Pancreas (tissue), 10 donors: ENCODE measurements around the gene LMF1. TPM values are rescaled to one million over a fixed set of nuclear protein-coding genes. Genes with fewer than 3 reads are reported as not detected.

Source experiments
- ATAC-seq, 4 donors: fragments of 200-7000 bp; cut with Tn5 transposase; one replicate each; pipeline versions ENCODE4 v1.8.0 to v1.9.1; 2020; ENCODE audit warnings: mild to moderate bottlenecking in 4 of 4, moderate library complexity in 4 of 4
- DNase-seq, 6 donors: peaks; one replicate each; pipeline ENCODE4 v3.0.0-alpha.2; 2020
- FAIRE-seq: peaks from 2 replicates; lab custom pipeline; 2012; peaks lifted over from hg19 to GRCh38; lab: Jason Lieb, UNC
- H3K27ac ChIP-seq, 4 donors: fragments of 200-600 bp; sonication (generic); 1 replicate in 3 of 4; 2 replicates in 1 of 4; pipeline versions ENCODE4 v1.5.0 to v1.8.0; 2020
- H3K27me3 ChIP-seq, 4 donors: fragments of 200-600 bp; one replicate each; pipeline ENCODE4 v1.8.0; 2021
- H3K36me3 ChIP-seq, 3 donors: fragments of 200-600 bp; sonication (generic) in 1 of 3; one replicate each; pipeline versions ENCODE4 v1.5.0 to v1.8.0; 2020 to 2021
- H3K4me1 ChIP-seq, 3 donors: fragments of 200-600 bp; one replicate each; pipeline ENCODE4 v1.8.0; 2021
- H3K4me3 ChIP-seq, 4 donors: fragments of 200-600 bp; sonication (generic) in 2 of 4; one replicate each; pipeline versions ENCODE4 v1.5.0 to v1.8.0; 2020 to 2021
- H3K9me3 ChIP-seq, 4 donors: fragments of 200-600 bp; one replicate each; pipeline ENCODE4 v1.8.0; 2021
- WGBS, 2 donors: extraction: QIAGEN DNeasy Blood & Tissue Kit; methylation state at CpG; one replicate each; pipeline ENCODE4 v1.1.7; 2013; 5-methylcytosine and 5-hydroxymethylcytosine counted together
- intact Hi-C, 3 donors: fragments of 100-400 bp; cut with DNase I; formaldehyde crosslinking; loops; one replicate each; pipeline versions ENCODE4 v1.11.1 to v1.14.2; 2022
- polyA plus RNA-seq, 2 donors: library from polyadenylated mRNA; stranded (reverse); fragments of 200-250 nt; gene quantifications; one replicate each; pipeline ENCODE4 v1.2.3, GENCODE V29; 2013
- total RNA-seq, 6 donors: library from RNA; stranded (reverse); fragmentation: NEBNext Ultra II Directional in 4 of 6; extraction: Animal tissue kit (Norgen Biotek cat#: 25700) in 4 of 6; gene quantifications; one replicate each; pipeline versions ENCODE4 v1.2.1 to v1.2.4, GENCODE V29; 2021 to 2023
- TF ChIP-seq, protein P1 (sequence below), 4 donors: fragments of 200-600 bp; sonication (generic) in 3 of 4; IDR thresholded peaks; one replicate each; pipeline versions ENCODE4 v1.5.0 to v1.8.0; 2021; ENCODE audit warnings: antibody characterized with exemption in 4 of 4
- donor health status: healthy with polysubstance abuse.
- donor health status: DM: no; HTN: no; CAD: no; lungs with moderate emphysema.
- donor health status: DM: no; HTN: no; CAD: no.
- donor health status: control.
- donor health status: control.
- donor health status: Bipolar disorder and iron deficiency.
- donor health status: DM: yes; HTN: yes; CAD: no.
- donor health status: DM: no; HTN: no; CAD: no.
- donor health status: DM: no; HTN: no; CAD: no.
- donor health status: DM: yes; HTN: yes; CAD: no.

Gene LMF1
- total and polyA plus RNA-seq, 8 donors, result 9.3 to 64.6 (median 15.7) TPM

DNA sequence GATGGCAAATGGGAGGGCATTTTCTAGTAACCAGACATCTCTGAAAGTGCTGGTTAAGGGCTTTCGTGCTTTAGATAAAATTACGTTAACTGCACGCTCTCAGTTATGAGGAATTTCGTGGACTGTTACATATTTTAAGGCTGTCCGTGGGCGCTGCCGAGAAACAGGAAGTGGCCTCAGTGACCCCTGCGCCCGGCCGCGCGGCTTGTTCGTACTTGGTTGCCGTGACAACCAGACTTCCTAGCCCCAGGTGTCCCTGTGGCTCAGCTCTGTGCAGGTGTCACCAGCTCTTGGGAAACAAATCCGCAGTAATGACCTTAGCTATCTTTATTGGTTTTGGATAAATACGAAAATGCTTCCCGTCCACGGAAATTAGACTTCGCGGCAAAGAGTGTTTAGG, 52.7 kb downstream of the LMF1 start:
- 78 to 84% methylated on average over 20 of the region's 20 CpGs for WGBS, 2 donors
- Histone ChIP-seq H3K4me3 (no peak overlapping the region), H3K27me3 (no peaks in the 10 kb centered on the region), H3K27ac (no peak overlapping the region), H3K4me1 (peaks cover 0 to 4% (median 0%) of the 10 kb centered on the region in 3 donors), H3K9me3 (no peaks in the 10 kb centered on the region), H3K36me3 (no peaks in the 10 kb centered on the region)
- intact Hi-C loops, result no loop called here
- TF ChIP-seq, protein P1, sequence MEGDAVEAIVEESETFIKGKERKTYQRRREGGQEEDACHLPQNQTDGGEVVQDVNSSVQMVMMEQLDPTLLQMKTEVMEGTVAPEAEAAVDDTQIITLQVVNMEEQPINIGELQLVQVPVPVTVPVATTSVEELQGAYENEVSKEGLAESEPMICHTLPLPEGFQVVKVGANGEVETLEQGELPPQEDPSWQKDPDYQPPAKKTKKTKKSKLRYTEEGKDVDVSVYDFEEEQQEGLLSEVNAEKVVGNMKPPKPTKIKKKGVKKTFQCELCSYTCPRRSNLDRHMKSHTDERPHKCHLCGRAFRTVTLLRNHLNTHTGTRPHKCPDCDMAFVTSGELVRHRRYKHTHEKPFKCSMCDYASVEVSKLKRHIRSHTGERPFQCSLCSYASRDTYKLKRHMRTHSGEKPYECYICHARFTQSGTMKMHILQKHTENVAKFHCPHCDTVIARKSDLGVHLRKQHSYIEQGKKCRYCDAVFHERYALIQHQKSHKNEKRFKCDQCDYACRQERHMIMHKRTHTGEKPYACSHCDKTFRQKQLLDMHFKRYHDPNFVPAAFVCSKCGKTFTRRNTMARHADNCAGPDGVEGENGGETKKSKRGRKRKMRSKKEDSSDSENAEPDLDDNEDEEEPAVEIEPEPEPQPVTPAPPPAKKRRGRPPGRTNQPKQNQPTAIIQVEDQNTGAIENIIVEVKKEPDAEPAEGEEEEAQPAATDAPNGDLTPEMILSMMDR (IDR thresholded peaks at IDR 0.05), result no peak
- DNase-seq (peak in 1 of 6 donors; percentile 25), FAIRE-seq (no peak), ATAC-seq (peak in 3 of 4 donors; percentile 12 to 46 (median 42))

DNA sequence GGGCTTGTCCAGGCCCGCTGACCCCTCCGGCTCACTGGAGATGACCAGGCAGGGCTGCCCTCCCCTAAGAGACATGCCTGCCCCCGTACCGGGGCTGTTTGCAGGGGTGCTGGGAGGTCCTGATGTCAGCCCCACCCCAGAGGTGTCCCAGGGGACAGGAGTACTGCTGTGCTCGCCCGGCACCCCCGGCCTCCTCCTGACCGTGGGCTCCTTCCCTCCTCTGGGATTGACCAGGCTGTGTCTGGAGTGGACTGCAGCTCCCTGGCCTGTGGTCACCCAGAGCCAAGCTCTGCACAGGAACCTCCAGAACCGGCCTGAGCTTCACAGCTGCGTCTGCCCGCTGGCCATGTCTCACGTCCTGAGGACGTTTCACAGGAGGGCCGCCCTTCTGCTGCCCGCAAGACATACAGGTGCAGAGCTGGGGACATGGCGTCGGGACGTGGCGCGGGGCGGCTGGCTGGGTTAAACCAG, 53.2 kb downstream of the LMF1 start:
- ATAC-seq, result no peak
- TF ChIP-seq, protein P1 (IDR thresholded peaks at IDR 0.05), result no peak
- intact Hi-C loops, result no loop called here
- H3K9me3 ChIP-seq, result no peaks in the 10 kb centered on the region
- peaks cover 0 to 4% (median 0%) of the 10 kb centered on the region in 3 donors for H3K4me1 ChIP-seq
- DNase-seq, result peak in 2 of 6 donors; percentile 21 to 64
- no peak overlapping the region for H3K4me3 ChIP-seq
- FAIRE-seq, result no peak
- no peak overlapping the region for H3K27ac ChIP-seq
- no peaks in the 10 kb centered on the region for H3K27me3 ChIP-seq
- WGBS, 2 donors, result 93 to 95% methylated on average over 21 of the region's 21 CpGs
- no peaks in the 10 kb centered on the region for H3K36me3 ChIP-seq

DNA sequence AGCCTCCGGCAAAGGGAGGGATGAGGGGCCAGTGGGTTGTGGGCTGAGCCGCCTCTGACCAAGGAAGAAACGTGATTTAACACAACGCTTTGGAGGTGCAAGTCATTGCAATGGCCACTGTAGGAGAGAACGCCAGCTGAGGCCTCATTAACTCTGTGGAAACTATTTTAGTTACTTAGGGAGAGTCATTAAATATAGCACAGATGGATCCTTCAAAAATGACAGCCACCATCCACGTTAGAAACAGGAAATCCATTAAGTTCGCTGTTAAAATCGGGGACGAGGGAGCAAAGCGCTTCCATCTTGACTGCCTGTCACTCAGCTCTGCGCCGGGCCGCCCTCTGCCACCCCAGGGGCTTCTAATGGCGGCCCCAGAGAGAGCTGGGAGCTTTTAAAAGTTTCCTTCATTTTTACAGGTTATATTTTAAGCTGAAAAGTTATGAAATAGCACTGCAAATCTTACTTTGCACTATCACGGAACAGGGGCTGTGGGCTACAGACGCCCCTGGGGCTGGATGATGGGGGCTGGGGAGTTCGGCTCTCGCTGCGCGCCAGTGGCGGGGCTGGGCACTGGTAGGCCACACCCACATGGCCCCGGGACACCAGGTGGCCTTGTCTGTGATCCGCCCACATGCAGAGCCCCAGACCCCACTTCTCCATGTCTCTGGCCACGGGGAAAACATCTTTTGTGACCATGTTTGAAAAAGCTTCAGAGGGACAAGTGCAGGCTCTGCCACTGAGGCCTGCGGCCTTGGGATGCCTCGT, 54.6 kb downstream of the LMF1 start:
- FAIRE-seq (no peak), ATAC-seq (no peak), DNase-seq (peak in 1 of 6 donors; percentile 41)
- no peak overlapping the region for H3K27ac ChIP-seq
- 90 to 92% methylated on average over 26 of the region's 26 CpGs for WGBS, 2 donors
- H3K4me1 ChIP-seq, result peaks cover 0 to 4% (median 0%) of the 10 kb centered on the region in 3 donors
- TF ChIP-seq, protein P1 (IDR thresholded peaks at IDR 0.05), result no peak
- H3K36me3 ChIP-seq, result no peaks in the 10 kb centered on the region
- H3K27me3 ChIP-seq, result no peaks in the 10 kb centered on the region
- H3K4me3 ChIP-seq, result no peak overlapping the region
- H3K9me3 ChIP-seq, result no peaks in the 10 kb centered on the region
- intact Hi-C loops, result no loop called here

DNA sequence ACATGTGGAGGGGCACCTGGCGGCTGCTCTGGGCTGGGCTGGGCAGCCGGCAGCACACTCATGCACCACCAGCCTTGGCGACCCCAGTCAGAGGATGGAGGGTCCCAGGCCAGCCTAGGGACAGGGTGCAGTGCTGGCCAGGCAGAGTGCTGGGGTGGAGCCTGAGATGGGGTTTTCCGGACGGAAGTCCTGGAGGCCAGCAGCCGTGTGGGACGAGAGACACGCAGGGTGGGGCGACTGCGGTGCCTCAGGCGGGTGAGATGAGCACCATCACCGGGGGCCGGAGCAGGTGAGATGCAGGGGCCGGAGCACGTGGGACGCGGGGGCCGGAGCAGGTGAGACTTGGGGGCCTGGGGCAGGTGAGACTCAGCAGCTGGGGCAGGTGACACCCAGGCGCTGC, 55.2 kb downstream of the LMF1 start:
- H3K4me3 ChIP-seq, result no peak overlapping the region
- FAIRE-seq, result no peak
- no peaks in the 10 kb centered on the region for H3K27me3 ChIP-seq
- TF ChIP-seq, protein P1 (IDR thresholded peaks at IDR 0.05), result no peak
- 94 to 95% methylated on average over 19 of the region's 19 CpGs for WGBS, 2 donors
- H3K4me1 ChIP-seq, result peaks cover 0 to 4% (median 0%) of the 10 kb centered on the region in 3 donors
- intact Hi-C loops, result no loop called here
- no peaks in the 10 kb centered on the region for H3K9me3 ChIP-seq
- peak in 1 of 6 donors; percentile 74 for DNase-seq
- no peak overlapping the region for H3K27ac ChIP-seq
- no peak for ATAC-seq
- no peaks in the 10 kb centered on the region for H3K36me3 ChIP-seq

DNA sequence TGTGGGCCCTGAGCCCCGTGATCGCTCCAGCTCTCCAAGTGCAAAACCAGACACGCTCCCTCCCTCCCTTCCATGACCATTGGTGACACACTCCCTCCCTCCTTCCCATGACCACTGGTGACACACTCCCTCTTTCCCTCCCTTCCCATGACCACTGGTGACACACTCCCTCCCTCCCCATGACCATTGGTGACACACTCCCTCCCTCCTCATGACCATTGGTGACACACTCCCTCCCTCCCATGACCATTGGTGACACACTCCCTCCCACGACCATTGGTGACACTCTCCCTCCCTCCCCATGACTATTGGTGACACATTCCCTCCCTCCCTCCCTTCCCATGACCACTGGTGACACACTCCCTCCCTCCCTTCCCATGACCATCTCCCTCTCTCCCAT, 56.3 kb downstream of the LMF1 start:
- ATAC-seq (peak in 1 of 4 donors; percentile 23), FAIRE-seq (no peak), DNase-seq (no peak)
- intact Hi-C loops, result no loop called here
- Histone ChIP-seq H3K27me3 (no peaks in the 10 kb centered on the region), H3K36me3 (no peaks in the 10 kb centered on the region), H3K9me3 (no peaks in the 10 kb centered on the region), H3K27ac (no peak overlapping the region), H3K4me1 (peaks cover 0 to 4% (median 0%) of the 10 kb centered on the region in 3 donors), H3K4me3 (no peak overlapping the region)
- TF ChIP-seq, protein P1 (IDR thresholded peaks at IDR 0.05), result no peak
- 86 to 90% methylated on average over 4 of the region's 4 CpGs for WGBS, 2 donors
